WTC11 (cell line): Measurements from ENCODE around the gene ALOX15. TPM values are rescaled to one million over a fixed set of nuclear protein-coding genes. Genes with fewer than 3 reads are reported as not detected.

ENCODE experiments used
- ATAC-seq: fragments of 200-7000 bp; cut with Tn5 transposase; 2 replicates; pipeline ENCODE4 v1.10.0; 2021; ENCODE audit warnings: mild to moderate bottlenecking, moderate library complexity
- CTCF ChIA-PET: fragments of 300-600 bp; sonication (Branson Sonifier 250); formaldehyde crosslinking; loops from one replicate; lab custom pipeline; 2021; ENCODE audit warnings: antibody characterized with exemption; lab: Charles Lee
- POLR2A ChIA-PET: fragments of 350-600 bp; sonication (Branson Sonifier 250); formaldehyde crosslinking; loops from one replicate; lab custom pipeline; 2021; ENCODE audit warnings: antibody characterized with exemption; lab: Charles Lee
- DNase-seq: peaks from one replicate; pipeline ENCODE4 v3.0.0; 2021; ENCODE audit warnings: low spot score
- H3K27ac Mint-ChIP-seq: 2 replicates; pipeline ENCODE4 v1.8.0; 2021; ENCODE audit warnings: mixed read lengths
- H3K27me3 Mint-ChIP-seq: 2 replicates; pipeline ENCODE4 v1.8.0; 2021; ENCODE audit warnings: low read depth, mild to moderate bottlenecking, moderate library complexity, mixed read lengths
- H3K36me3 Mint-ChIP-seq: 2 replicates; pipeline ENCODE4 v1.8.0; 2021; ENCODE audit warnings: mixed read lengths
- H3K4me1 Mint-ChIP-seq: 2 replicates; pipeline ENCODE4 v1.8.0; 2022; ENCODE audit warnings: mixed read lengths
- H3K4me3 Mint-ChIP-seq: 2 replicates; pipeline ENCODE4 v1.8.0; 2021; ENCODE audit warnings: mild to moderate bottlenecking, moderate library complexity, mixed read lengths
- H3K9me3 Mint-ChIP-seq: 2 replicates; pipeline ENCODE4 v1.8.0; 2021; ENCODE audit warnings: mixed read lengths
- ATF6 ChIP-seq: sonication (generic); formaldehyde crosslinking; IDR thresholded peaks from 2 replicates; pipeline ENCODE4 v1.8.1; 2023; ENCODE audit warnings: mild to moderate bottlenecking, missing genetic modification reagents
- CREM ChIP-seq: sonication (generic); formaldehyde crosslinking; IDR thresholded peaks from 2 replicates; pipeline ENCODE4 v1.8.1; 2022; ENCODE audit warnings: mild to moderate bottlenecking, missing genetic modification reagents, moderate library complexity
- ESRRA ChIP-seq: sonication (generic); formaldehyde crosslinking; IDR thresholded peaks from 2 replicates; pipeline ENCODE4 v1.8.1; 2022; ENCODE audit warnings: mild to moderate bottlenecking, missing genetic modification reagents, borderline replicate concordance
- HMGA2 ChIP-seq: fragments of 250-450 bp; sonication (Bioruptor Pico); IDR thresholded peaks from 2 replicates; pipeline ENCODE4 v1.4.0; 2021; ENCODE audit warnings: mild to moderate bottlenecking, moderate library complexity
- IRF2 ChIP-seq: sonication (generic); formaldehyde crosslinking; IDR thresholded peaks from 2 replicates; pipeline ENCODE4 v1.8.0; 2022; ENCODE audit warnings: low read depth, missing genetic modification reagents, borderline replicate concordance
- KAT7 ChIP-seq: sonication (generic); formaldehyde crosslinking; IDR thresholded peaks from 2 replicates; pipeline ENCODE4 v1.8.1; 2023; ENCODE audit warnings: missing genetic modification reagents, mild to moderate bottlenecking, borderline replicate concordance
- SMAD3 ChIP-seq: sonication (generic); formaldehyde crosslinking; IDR thresholded peaks from 2 replicates; pipeline ENCODE4 v1.8.0; 2022; ENCODE audit warnings: missing genetic modification reagents, mild to moderate bottlenecking, borderline replicate concordance
- TCF7 ChIP-seq: sonication (generic); formaldehyde crosslinking; IDR thresholded peaks from 2 replicates; pipeline ENCODE4 v1.8.0; 2022; ENCODE audit warnings: mild to moderate bottlenecking, low read depth, missing genetic modification reagents, moderate library complexity
- TEAD1 ChIP-seq: sonication (generic); formaldehyde crosslinking; IDR thresholded peaks from 2 replicates; pipeline ENCODE4 v1.8.0; 2022; ENCODE audit warnings: mild to moderate bottlenecking, missing genetic modification reagents
- ZNF423 ChIP-seq: fragments of 250-450 bp; sonication (Bioruptor Pico); IDR thresholded peaks from 2 replicates; pipeline ENCODE4 v2.1.2; 2022; ENCODE audit warnings: mild to moderate bottlenecking, moderate library complexity
- ZSCAN18 ChIP-seq: fragments of 250-450 bp; sonication (Bioruptor Pico); IDR thresholded peaks from 2 replicates; pipeline ENCODE4 v2.1.2; 2022; ENCODE audit warnings: mild to moderate bottlenecking, moderate library complexity
- total RNA-seq: library from RNA; stranded (reverse); gene quantifications from 3 replicates; pipeline ENCODE4 v1.2.3, GENCODE V29; 2021
- TF ChIP-seq, protein P1 (sequence below): fragments of 250-450 bp; sonication (Bioruptor Pico); IDR thresholded peaks from 2 replicates; pipeline ENCODE4 v1.9.0; 2021; ENCODE audit warnings: moderate library complexity, mild to moderate bottlenecking, inconsistent platforms, borderline replicate concordance
- TF ChIP-seq, protein P2 (sequence below): sonication (generic); formaldehyde crosslinking; IDR thresholded peaks from 2 replicates; pipeline ENCODE4 v1.8.0; 2022; ENCODE audit warnings: missing genetic modification reagents
- TF ChIP-seq, protein P3 (sequence below): sonication (generic); formaldehyde crosslinking; IDR thresholded peaks from 2 replicates; pipeline ENCODE4 v1.8.0; 2022; ENCODE audit warnings: mild to moderate bottlenecking, missing genetic modification reagents
- TF ChIP-seq, protein P4 (sequence below): sonication (generic); formaldehyde crosslinking; IDR thresholded peaks from 2 replicates; pipeline ENCODE4 v1.8.1; 2023; ENCODE audit warnings: mild to moderate bottlenecking, moderate library complexity, missing genetic modification reagents
- TF ChIP-seq, protein P5 (sequence below): fragments of 250-450 bp; sonication (Bioruptor Pico); IDR thresholded peaks from 2 replicates; pipeline ENCODE4 v1.9.0; 2021; ENCODE audit warnings: mild to moderate bottlenecking

ALOX15 gene
- total RNA-seq, 1 experiment from 2014 or later: 0.50 TPM

DNA sequence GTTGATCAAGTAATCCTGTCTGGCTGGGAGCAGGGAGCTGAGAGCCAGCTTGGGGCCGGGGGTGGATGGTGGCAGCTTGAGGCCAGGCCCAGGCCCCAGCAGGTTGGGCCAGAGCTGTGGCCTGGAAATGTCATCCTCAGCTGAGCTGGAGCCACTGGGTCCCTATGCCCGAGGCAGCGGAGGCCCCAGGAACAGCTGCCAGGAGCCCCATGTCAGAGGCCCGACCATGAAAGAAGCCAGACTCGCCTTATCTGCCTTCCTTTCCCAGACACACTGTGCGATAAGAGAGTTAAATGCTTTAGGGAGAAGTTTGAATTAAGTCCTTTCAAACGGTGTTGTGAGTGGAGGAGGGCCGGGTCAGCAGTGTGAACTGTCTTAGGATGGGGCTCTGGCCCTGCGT is 53.7 kb downstream of the ALOX15 start (continued):
- TF ChIP-seq ZSCAN18: no peak
- TF ChIP-seq, protein P1, sequence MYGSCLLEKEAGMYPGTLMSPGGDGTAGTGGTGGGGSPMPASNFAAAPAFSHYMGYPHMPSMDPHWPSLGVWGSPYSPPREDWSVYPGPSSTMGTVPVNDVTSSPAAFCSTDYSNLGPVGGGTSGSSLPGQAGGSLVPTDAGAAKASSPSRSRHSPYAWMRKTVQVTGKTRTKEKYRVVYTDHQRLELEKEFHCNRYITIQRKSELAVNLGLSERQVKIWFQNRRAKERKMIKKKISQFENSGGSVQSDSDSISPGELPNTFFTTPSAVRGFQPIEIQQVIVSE (CRISPR knock-in tag): no peak
- no peak for TF ChIP-seq CREM
- TF ChIP-seq ESRRA (CRISPR knock-in tag): no peak
- no peak for TF ChIP-seq TEAD1 (CRISPR knock-in tag)
- TF ChIP-seq, all 79 proteins: peak for 0

- ChIA-PET POLR2A (interaction anchor here (0.8 kb wide), 2 partner anchors 11 to 13 kb away, joined by 3 to 4 read pairs; no protein-coding TSS in a partner anchor), CTCF (interaction anchor here (1.3 to 2.9 kb wide), 3 partner anchors 8 to 38 kb away, joined by 6 to 14 read pairs (median 7); no protein-coding TSS in a partner anchor)
- DNase-seq (no peak), ATAC-seq (no peak)
- Mint-ChIP-seq H3K4me1 (peaks cover 14% of the 10 kb centered on the region), H3K4me3 (no peak overlapping the region), H3K27me3 (peaks cover 38% of the 10 kb centered on the region), H3K9me3 (no peaks in the 10 kb centered on the region), H3K27ac (no peak overlapping the region), H3K36me3 (no peaks in the 10 kb centered on the region)
- TF ChIP-seq, protein P2, sequence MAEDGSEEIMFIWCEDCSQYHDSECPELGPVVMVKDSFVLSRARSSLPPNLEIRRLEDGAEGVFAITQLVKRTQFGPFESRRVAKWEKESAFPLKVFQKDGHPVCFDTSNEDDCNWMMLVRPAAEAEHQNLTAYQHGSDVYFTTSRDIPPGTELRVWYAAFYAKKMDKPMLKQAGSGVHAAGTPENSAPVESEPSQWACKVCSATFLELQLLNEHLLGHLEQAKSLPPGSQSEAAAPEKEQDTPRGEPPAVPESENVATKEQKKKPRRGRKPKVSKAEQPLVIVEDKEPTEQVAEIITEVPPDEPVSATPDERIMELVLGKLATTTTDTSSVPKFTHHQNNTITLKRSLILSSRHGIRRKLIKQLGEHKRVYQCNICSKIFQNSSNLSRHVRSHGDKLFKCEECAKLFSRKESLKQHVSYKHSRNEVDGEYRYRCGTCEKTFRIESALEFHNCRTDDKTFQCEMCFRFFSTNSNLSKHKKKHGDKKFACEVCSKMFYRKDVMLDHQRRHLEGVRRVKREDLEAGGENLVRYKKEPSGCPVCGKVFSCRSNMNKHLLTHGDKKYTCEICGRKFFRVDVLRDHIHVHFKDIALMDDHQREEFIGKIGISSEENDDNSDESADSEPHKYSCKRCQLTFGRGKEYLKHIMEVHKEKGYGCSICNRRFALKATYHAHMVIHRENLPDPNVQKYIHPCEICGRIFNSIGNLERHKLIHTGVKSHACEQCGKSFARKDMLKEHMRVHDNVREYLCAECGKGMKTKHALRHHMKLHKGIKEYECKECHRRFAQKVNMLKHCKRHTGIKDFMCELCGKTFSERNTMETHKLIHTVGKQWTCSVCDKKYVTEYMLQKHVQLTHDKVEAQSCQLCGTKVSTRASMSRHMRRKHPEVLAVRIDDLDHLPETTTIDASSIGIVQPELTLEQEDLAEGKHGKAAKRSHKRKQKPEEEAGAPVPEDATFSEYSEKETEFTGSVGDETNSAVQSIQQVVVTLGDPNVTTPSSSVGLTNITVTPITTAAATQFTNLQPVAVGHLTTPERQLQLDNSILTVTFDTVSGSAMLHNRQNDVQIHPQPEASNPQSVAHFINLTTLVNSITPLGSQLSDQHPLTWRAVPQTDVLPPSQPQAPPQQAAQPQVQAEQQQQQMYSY (CRISPR knock-in tag): no peak
- TF ChIP-seq KAT7 (CRISPR knock-in tag) (no peak), CREM (no peak), TCF7 (CRISPR knock-in tag) (no peak), IRF2 (CRISPR knock-in tag) (no peak), ATF6 (CRISPR knock-in tag) (no peak), HMGA2 (no peak), SMAD3 (CRISPR knock-in tag) (no peak), ZNF423 (CRISPR knock-in tag) (no peak)
- TF ChIP-seq, protein P3, sequence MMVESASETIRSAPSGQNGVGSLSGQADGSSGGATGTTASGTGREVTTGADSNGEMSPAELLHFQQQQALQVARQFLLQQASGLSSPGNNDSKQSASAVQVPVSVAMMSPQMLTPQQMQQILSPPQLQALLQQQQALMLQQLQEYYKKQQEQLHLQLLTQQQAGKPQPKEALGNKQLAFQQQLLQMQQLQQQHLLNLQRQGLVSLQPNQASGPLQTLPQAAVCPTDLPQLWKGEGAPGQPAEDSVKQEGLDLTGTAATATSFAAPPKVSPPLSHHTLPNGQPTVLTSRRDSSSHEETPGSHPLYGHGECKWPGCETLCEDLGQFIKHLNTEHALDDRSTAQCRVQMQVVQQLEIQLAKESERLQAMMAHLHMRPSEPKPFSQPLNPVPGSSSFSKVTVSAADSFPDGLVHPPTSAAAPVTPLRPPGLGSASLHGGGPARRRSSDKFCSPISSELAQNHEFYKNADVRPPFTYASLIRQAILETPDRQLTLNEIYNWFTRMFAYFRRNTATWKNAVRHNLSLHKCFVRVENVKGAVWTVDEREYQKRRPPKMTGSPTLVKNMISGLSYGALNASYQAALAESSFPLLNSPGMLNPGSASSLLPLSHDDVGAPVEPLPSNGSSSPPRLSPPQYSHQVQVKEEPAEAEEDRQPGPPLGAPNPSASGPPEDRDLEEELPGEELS (CRISPR knock-in tag): no peak
- TF ChIP-seq, protein P4, sequence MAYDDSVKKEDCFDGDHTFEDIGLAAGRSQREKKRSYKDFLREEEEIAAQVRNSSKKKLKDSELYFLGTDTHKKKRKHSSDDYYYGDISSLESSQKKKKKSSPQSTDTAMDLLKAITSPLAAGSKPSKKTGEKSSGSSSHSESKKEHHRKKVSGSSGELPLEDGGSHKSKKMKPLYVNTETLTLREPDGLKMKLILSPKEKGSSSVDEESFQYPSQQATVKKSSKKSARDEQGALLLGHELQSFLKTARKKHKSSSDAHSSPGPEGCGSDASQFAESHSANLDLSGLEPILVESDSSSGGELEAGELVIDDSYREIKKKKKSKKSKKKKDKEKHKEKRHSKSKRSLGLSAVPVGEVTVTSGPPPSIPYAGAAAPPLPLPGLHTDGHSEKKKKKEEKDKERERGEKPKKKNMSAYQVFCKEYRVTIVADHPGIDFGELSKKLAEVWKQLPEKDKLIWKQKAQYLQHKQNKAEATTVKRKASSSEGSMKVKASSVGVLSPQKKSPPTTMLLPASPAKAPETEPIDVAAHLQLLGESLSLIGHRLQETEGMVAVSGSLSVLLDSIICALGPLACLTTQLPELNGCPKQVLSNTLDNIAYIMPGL (CRISPR knock-in tag): no peak
- TF ChIP-seq, protein P5, sequence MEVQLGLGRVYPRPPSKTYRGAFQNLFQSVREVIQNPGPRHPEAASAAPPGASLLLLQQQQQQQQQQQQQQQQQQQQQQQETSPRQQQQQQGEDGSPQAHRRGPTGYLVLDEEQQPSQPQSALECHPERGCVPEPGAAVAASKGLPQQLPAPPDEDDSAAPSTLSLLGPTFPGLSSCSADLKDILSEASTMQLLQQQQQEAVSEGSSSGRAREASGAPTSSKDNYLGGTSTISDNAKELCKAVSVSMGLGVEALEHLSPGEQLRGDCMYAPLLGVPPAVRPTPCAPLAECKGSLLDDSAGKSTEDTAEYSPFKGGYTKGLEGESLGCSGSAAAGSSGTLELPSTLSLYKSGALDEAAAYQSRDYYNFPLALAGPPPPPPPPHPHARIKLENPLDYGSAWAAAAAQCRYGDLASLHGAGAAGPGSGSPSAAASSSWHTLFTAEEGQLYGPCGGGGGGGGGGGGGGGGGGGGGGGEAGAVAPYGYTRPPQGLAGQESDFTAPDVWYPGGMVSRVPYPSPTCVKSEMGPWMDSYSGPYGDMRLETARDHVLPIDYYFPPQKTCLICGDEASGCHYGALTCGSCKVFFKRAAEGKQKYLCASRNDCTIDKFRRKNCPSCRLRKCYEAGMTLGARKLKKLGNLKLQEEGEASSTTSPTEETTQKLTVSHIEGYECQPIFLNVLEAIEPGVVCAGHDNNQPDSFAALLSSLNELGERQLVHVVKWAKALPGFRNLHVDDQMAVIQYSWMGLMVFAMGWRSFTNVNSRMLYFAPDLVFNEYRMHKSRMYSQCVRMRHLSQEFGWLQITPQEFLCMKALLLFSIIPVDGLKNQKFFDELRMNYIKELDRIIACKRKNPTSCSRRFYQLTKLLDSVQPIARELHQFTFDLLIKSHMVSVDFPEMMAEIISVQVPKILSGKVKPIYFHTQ: no peak
Observed at GRCh38 chr17:4587195-4587594, 54.3 kb downstream of the ALOX15 start.
